ENCODE measurements around the gene KCNH1. TPM values are rescaled to one million over a fixed set of nuclear protein-coding genes. Genes with fewer than 3 reads are reported as not detected.

KCNH1 gene
- total and polyA plus RNA-seq, 2 of the 4 experiments (the other 2 are of a cell fraction): 0.27 to 0.54 TPM

DNA sequence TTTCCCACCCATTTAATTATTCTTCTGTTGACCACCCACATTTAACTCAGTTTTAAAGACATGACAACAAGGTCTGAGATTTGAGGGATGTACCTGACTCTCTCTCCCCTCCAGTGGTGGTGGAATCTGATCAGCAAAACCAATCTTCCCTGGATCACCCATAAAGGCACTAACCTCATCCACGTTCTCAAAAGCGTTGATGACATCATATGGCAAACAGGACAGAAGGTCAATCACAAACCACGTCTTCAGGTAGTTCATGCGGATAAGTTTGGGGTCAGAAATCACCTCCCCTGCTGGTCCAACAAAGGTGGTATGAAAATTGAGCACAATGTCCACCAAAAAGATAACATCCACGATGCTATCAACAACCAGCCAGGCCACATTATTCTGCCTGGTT is 115.3 kb downstream of the KCNH1 start:
- H3K56ac ChIP-seq (ENCODE audit: extremely low read depth, insufficient read depth, low read length): no peak overlapping the region
- H4K91ac ChIP-seq (ENCODE audit: insufficient read depth, low read depth, low read length): no peak overlapping the region
- H4K8ac ChIP-seq (ENCODE audit: low read depth in 2 of 2, low read length in 2 of 2): no peak overlapping the region
- dilution Hi-C loops (cut with HindIII; ENCODE audit: low sequenced_read_pairs, unreplicated experiment) (no loop called here), in situ Hi-C loops (cut with MboI; ENCODE audit: low sequenced_read_pairs) (no loop called here), intact Hi-C loops (cut with micrococcal nuclease) (no loop called here)
- H2AFZ ChIP-seq (replicated peaks; ENCODE audit: low read length, poor library complexity): no peak overlapping the region
- no peaks in the 10 kb centered on the region for H3K4me1 ChIP-seq (ENCODE audit: control insufficient read depth, insufficient read depth, low read length)
- no peaks in the 10 kb centered on the region for H3K27me3 ChIP-seq (ENCODE audit: control insufficient read depth, insufficient read depth, low read length)
- H4K20me1 ChIP-seq (ENCODE audit: insufficient read depth, low read length): no peaks in the 10 kb centered on the region
- no peak overlapping the region for H2BK5ac ChIP-seq (ENCODE audit: low read depth, low read length, poor library complexity, severe bottlenecking)
- WGBS, 2 experiments (ENCODE audit: extremely low coverage in 2 of 2, insufficient read length in 1 of 2): no CpG with 5 or more reads among the region's 5 CpGs
- no TSS peak for BruUV-seq (replicated peaks)
- H3K4me3 ChIP-seq (ENCODE audit: insufficient read depth, low read depth, low read length): no peak overlapping the region
- H3K4ac ChIP-seq (ENCODE audit: low read depth, low read length): no peak overlapping the region
- no peaks in the 10 kb centered on the region for H3K36me3 ChIP-seq (ENCODE audit: control insufficient read depth, insufficient read depth, low read length)
- H2AK5ac ChIP-seq (ENCODE audit: low read depth, low read length): no peak overlapping the region
- no peaks in the 10 kb centered on the region for H3K79me1 ChIP-seq (ENCODE audit: low read depth in 1 of 2, low read length in 2 of 2)
- no peak overlapping the region for H2BK20ac ChIP-seq (ENCODE audit: low read depth, low read length)
- TF ChIP-seq MAFK (IDR thresholded peaks at IDR 0.05; ENCODE audit: low read depth, low read length) (no peak), SMC3 (IDR thresholded peaks at IDR 0.05; ENCODE audit: low read depth, low read length) (no peak), MAZ (IDR thresholded peaks at IDR 0.05; ENCODE audit: borderline replicate concordance, low read depth, low read length) (no peak), CTCF (conservative IDR thresholded peaks at IDR 0.05; ENCODE audit: low read depth, low read length) (no peak), RCOR1 (IDR thresholded peaks at IDR 0.05; ENCODE audit: insufficient replicate concordance, low read length) (no peak), RFX5 (IDR thresholded peaks at IDR 0.05; ENCODE audit: low read depth, low read length) (no peak), RAD21 (IDR thresholded peaks at IDR 0.05; ENCODE audit: low read length) (no peak), CHD1 (IDR thresholded peaks at IDR 0.05; ENCODE audit: low read depth, low read length) (no peak), NFE2L2 (IDR thresholded peaks at IDR 0.05; ENCODE audit: low read depth, low read length) (no peak), MXI1 (IDR thresholded peaks at IDR 0.05; ENCODE audit: borderline replicate concordance, low read depth, low read length) (no peak), CEBPB (IDR thresholded peaks at IDR 0.05; ENCODE audit: low read depth, low read length) (no peak), FOS (IDR thresholded peaks at IDR 0.05; ENCODE audit: low read depth, low read length) (no peak), BHLHE40 (IDR thresholded peaks at IDR 0.05; ENCODE audit: low read depth, low read length) (no peak)
- TF ChIP-seq, protein P1, sequence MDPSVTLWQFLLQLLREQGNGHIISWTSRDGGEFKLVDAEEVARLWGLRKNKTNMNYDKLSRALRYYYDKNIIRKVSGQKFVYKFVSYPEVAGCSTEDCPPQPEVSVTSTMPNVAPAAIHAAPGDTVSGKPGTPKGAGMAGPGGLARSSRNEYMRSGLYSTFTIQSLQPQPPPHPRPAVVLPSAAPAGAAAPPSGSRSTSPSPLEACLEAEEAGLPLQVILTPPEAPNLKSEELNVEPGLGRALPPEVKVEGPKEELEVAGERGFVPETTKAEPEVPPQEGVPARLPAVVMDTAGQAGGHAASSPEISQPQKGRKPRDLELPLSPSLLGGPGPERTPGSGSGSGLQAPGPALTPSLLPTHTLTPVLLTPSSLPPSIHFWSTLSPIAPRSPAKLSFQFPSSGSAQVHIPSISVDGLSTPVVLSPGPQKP (IDR thresholded peaks at IDR 0.05; ENCODE audit: borderline replicate concordance, low read depth, low read length): no peak
- DNase-seq (no peak), ATAC-seq (ENCODE audit: low read depth) (no peak)
- no peak overlapping the region for H3K4me2 ChIP-seq (ENCODE audit: low read depth, low read length)
- H2BK15ac ChIP-seq (ENCODE audit: low read depth, low read length): no peak overlapping the region
- H3K23ac ChIP-seq (ENCODE audit: low read depth, low read length): no peak overlapping the region
- no peak overlapping the region for H2AK9ac ChIP-seq (replicated peaks; ENCODE audit: low read depth, low read length, poor library complexity)
- H3K27ac ChIP-seq (ENCODE audit: insufficient read depth, low read length): no peak overlapping the region
- no peak overlapping the region for H3K18ac ChIP-seq (ENCODE audit: low read depth, low read length)
- H3K9me1 ChIP-seq (ENCODE audit: insufficient read depth, low read length): no peaks in the 10 kb centered on the region
- ChIA-PET POLR2A (ENCODE audit: unreplicated experiment) (no interaction called here), CTCF (no interaction called here)
- H2BK120ac ChIP-seq (ENCODE audit: low read depth, low read length): no peak overlapping the region
- no peak overlapping the region for H3K14ac ChIP-seq (replicated peaks; ENCODE audit: low read depth, low read length)
- no peak overlapping the region for H3K9ac ChIP-seq (ENCODE audit: low read depth, low read length)
- no peaks in the 10 kb centered on the region for H3K9me3 ChIP-seq (ENCODE audit: control insufficient read depth, insufficient read depth, low read length)
- H4K5ac ChIP-seq (ENCODE audit: low read depth, low read length): no peak overlapping the region
